ENCODE data around the gene EXOC4. TPM values are rescaled to one million over a fixed set of nuclear protein-coding genes. Genes with fewer than 3 reads are reported as not detected.

The EXOC4 gene
- total and polyA plus RNA-seq, 2 donors (not counting 1 experiment from before 2014, with no cell fraction given) = 79.6 to 158 TPM

- no peak overlapping the region for H3K4me3 ChIP-seq (replicated peaks in 1 of 4; ENCODE audit: control extremely low read depth in 1 of 4, insufficient read depth in 1 of 4, low read depth in 3 of 4, low read length in 4 of 4)
- peak; percentile 54 to 84 for DNase-seq (ENCODE audit: low read depth in 2 of 2)
- peaks cover 3% of the 10 kb centered on the region for H3K4me1 ChIP-seq (ENCODE audit: control insufficient read depth, extremely low read depth, insufficient read depth, low read length)
- H4K20me1 ChIP-seq (ENCODE audit: control insufficient read depth, extremely low read depth, insufficient read depth, low read length) = no peaks in the 10 kb centered on the region
- no peaks in the 10 kb centered on the region for H3K27me3 ChIP-seq (ENCODE audit: control insufficient read depth, insufficient read depth, low read length)
- H3K4me2 ChIP-seq (ENCODE audit: extremely low read depth, insufficient read depth, low read length) = peak overlapping the region; percentile 44
- H2AFZ ChIP-seq (ENCODE audit: low read length) = no peak overlapping the region
- no peak overlapping the region for H3K9ac ChIP-seq (ENCODE audit: insufficient read depth, low read length)
- TF ChIP-seq EZH2 (IDR thresholded peaks at IDR 0.05; ENCODE audit: low read length, missing control alignments) = no peak
- no peaks in the 10 kb centered on the region for H3K79me2 ChIP-seq (ENCODE audit: control insufficient read depth, insufficient read depth, low read length)
- no peaks in the 10 kb centered on the region for H3K9me3 ChIP-seq (ENCODE audit: control insufficient read depth, insufficient read depth, low read depth, low read length)
- H3K36me3 ChIP-seq (ENCODE audit: control insufficient read depth, insufficient read depth, low read length) = no peaks in the 10 kb centered on the region
- H3K27ac ChIP-seq (ENCODE audit: insufficient read depth, low read length) = no peak overlapping the region
Measured at GRCh38 chr7:133513608-133514007, 260.7 kb downstream of the EXOC4 start.

- no peaks in the 10 kb centered on the region for H3K27me3 ChIP-seq (ENCODE audit: control insufficient read depth, insufficient read depth, low read length)
- no peaks in the 10 kb centered on the region for H3K36me3 ChIP-seq (ENCODE audit: control insufficient read depth, insufficient read depth, low read length)
- TF ChIP-seq, protein P1, sequence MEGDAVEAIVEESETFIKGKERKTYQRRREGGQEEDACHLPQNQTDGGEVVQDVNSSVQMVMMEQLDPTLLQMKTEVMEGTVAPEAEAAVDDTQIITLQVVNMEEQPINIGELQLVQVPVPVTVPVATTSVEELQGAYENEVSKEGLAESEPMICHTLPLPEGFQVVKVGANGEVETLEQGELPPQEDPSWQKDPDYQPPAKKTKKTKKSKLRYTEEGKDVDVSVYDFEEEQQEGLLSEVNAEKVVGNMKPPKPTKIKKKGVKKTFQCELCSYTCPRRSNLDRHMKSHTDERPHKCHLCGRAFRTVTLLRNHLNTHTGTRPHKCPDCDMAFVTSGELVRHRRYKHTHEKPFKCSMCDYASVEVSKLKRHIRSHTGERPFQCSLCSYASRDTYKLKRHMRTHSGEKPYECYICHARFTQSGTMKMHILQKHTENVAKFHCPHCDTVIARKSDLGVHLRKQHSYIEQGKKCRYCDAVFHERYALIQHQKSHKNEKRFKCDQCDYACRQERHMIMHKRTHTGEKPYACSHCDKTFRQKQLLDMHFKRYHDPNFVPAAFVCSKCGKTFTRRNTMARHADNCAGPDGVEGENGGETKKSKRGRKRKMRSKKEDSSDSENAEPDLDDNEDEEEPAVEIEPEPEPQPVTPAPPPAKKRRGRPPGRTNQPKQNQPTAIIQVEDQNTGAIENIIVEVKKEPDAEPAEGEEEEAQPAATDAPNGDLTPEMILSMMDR (conservative IDR thresholded peaks at IDR 0.05 in 1 of 2, IDR thresholded peaks at IDR 0.05 in 1 of 2; ENCODE audit: low read depth in 1 of 2, low read length in 2 of 2) = no peak
- no peak for TF ChIP-seq EZH2 (IDR thresholded peaks at IDR 0.05; ENCODE audit: low read length, missing control alignments)
- peak in 1 of 2 donors; percentile 25 for DNase-seq (ENCODE audit: low read depth in 2 of 2)
- H3K4me1 ChIP-seq (ENCODE audit: control insufficient read depth, extremely low read depth, insufficient read depth, low read length) = peaks cover 3% of the 10 kb centered on the region
- no peak overlapping the region for H2AFZ ChIP-seq (ENCODE audit: low read length)
- no peak overlapping the region for H3K4me2 ChIP-seq (ENCODE audit: extremely low read depth, insufficient read depth, low read length)
- H3K79me2 ChIP-seq (ENCODE audit: control insufficient read depth, insufficient read depth, low read length) = no peaks in the 10 kb centered on the region
- H3K27ac ChIP-seq (ENCODE audit: insufficient read depth, low read length) = no peak overlapping the region
- no peak overlapping the region for H3K9ac ChIP-seq (ENCODE audit: insufficient read depth, low read length)
- H4K20me1 ChIP-seq (ENCODE audit: control insufficient read depth, extremely low read depth, insufficient read depth, low read length) = no peaks in the 10 kb centered on the region
- H3K9me3 ChIP-seq (ENCODE audit: control insufficient read depth, insufficient read depth, low read depth, low read length) = no peaks in the 10 kb centered on the region
- no peak overlapping the region for H3K4me3 ChIP-seq (replicated peaks in 1 of 4; ENCODE audit: control extremely low read depth in 1 of 4, insufficient read depth in 1 of 4, low read depth in 3 of 4, low read length in 4 of 4)
Measured at GRCh38 chr7:133514551-133514950, 261.7 kb downstream of the EXOC4 start.

- DNase-seq (ENCODE audit: low read depth in 2 of 2) = peak in 1 of 2 donors; percentile 54
Measured at GRCh38 chr7:133517766-133518165, 264.9 kb downstream of the EXOC4 start.

More at GRCh38 chr7:133517766-133518165, 264.9 kb downstream of the EXOC4 start:
- Histone ChIP-seq H2AFZ (ENCODE audit: low read length) (no peak overlapping the region), H4K20me1 (ENCODE audit: control insufficient read depth, extremely low read depth, insufficient read depth, low read length) (no peaks in the 10 kb centered on the region), H3K27ac (ENCODE audit: insufficient read depth, low read length) (no peak overlapping the region), H3K4me3 (replicated peaks in 1 of 4; ENCODE audit: control extremely low read depth in 1 of 4, insufficient read depth in 1 of 4, low read depth in 3 of 4, low read length in 4 of 4) (no peak overlapping the region), H3K79me2 (ENCODE audit: control insufficient read depth, insufficient read depth, low read length) (no peaks in the 10 kb centered on the region), H3K9ac (ENCODE audit: insufficient read depth, low read length) (no peak overlapping the region), H3K9me3 (ENCODE audit: control insufficient read depth, insufficient read depth, low read depth, low read length) (no peaks in the 10 kb centered on the region), H3K36me3 (ENCODE audit: control insufficient read depth, insufficient read depth, low read length) (no peaks in the 10 kb centered on the region), H3K27me3 (ENCODE audit: control insufficient read depth, insufficient read depth, low read length) (no peaks in the 10 kb centered on the region), H3K4me1 (ENCODE audit: control insufficient read depth, extremely low read depth, insufficient read depth, low read length) (peaks cover 3% of the 10 kb centered on the region), H3K4me2 (ENCODE audit: extremely low read depth, insufficient read depth, low read length) (no peak overlapping the region)
- TF ChIP-seq EZH2 (IDR thresholded peaks at IDR 0.05; ENCODE audit: low read length, missing control alignments) = no peak
- TF ChIP-seq, protein P1 (conservative IDR thresholded peaks at IDR 0.05 in 1 of 2, IDR thresholded peaks at IDR 0.05 in 1 of 2; ENCODE audit: low read depth in 1 of 2, low read length in 2 of 2) = no peak

All from fibroblast of lung (primary cell).